ENCODE data around the gene SEC24B. TPM values are rescaled to one million over a fixed set of nuclear protein-coding genes. Genes with fewer than 3 reads are reported as not detected.

Gene SEC24B
- total RNA-seq, 2 donors from 2014 or later: 42.5 to 48.6 TPM

DNA sequence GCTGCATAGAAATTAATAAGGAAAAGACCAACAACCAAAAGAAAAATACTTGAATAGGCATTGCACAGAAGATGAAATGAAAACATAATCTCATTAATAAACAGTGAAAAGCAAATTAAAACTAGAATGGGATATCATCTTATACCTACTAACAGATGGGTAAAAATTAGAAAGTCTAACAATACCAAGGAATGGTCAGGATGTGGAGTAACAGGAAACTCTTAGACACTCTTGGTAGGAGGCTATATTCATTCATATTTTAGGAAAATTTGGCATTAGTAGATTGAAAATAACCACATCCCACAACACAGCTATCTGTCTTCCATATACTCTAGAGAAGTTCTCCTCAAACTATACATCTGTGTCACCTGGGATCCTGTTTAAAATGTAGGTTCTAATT lies 36.3 kb downstream of the SEC24B start:
- H3K27ac Mint-ChIP-seq: no peak overlapping the region
- H3K4me3 ChIP-seq (ENCODE audit: low read length): no peak overlapping the region
- no peak overlapping the region for H3K27ac ChIP-seq (ENCODE audit: low read depth, low read length)
- H3K9me3 Mint-ChIP-seq: no peaks in the 10 kb centered on the region
- no peak overlapping the region for H3K4me3 Mint-ChIP-seq
- H3K9me3 ChIP-seq (ENCODE audit: control insufficient read depth, low read length): peaks cover 5% of the 10 kb centered on the region
- no peaks in the 10 kb centered on the region for H3K27me3 ChIP-seq (ENCODE audit: control insufficient read depth, insufficient read depth, low read length, poor library complexity, severe bottlenecking)
- H3K4me1 Mint-ChIP-seq: peaks cover 4% of the 10 kb centered on the region
- H3K27me3 Mint-ChIP-seq (ENCODE audit: insufficient read depth): no peaks in the 10 kb centered on the region
- H3K36me3 ChIP-seq (ENCODE audit: control insufficient read depth, insufficient read depth, low read length): peaks cover 74% of the 10 kb centered on the region
- peaks cover 56% of the 10 kb centered on the region for H3K36me3 Mint-ChIP-seq (ENCODE audit: low read depth)
- no peak for TF ChIP-seq CTCF (conservative IDR thresholded peaks at IDR 0.05)
- H3K4me1 ChIP-seq (ENCODE audit: control insufficient read depth, insufficient read depth, low read length): no peaks in the 10 kb centered on the region
- DNase-seq: no peak
- no peak overlapping the region for H3K9ac ChIP-seq (ENCODE audit: extremely low read depth, low read length, poor library complexity, severe bottlenecking)

- WGBS, 2 experiments (ENCODE audit: insufficient coverage in 1 of 2, insufficient read length in 1 of 2): 88 to 95% methylated on average over 1 to 3 of the region's 3 CpGs
- Histone ChIP-seq H3K9me3 (ENCODE audit: control insufficient read depth, low read length) (peaks cover 11% of the 10 kb centered on the region), H3K27ac (ENCODE audit: low read depth, low read length) (no peak overlapping the region), H3K4me3 (ENCODE audit: low read length) (no peak overlapping the region), H3K9ac (ENCODE audit: extremely low read depth, low read length, poor library complexity, severe bottlenecking) (no peak overlapping the region), H3K27me3 (ENCODE audit: control insufficient read depth, insufficient read depth, low read length, poor library complexity, severe bottlenecking) (no peaks in the 10 kb centered on the region), H3K4me1 (ENCODE audit: control insufficient read depth, insufficient read depth, low read length) (no peaks in the 10 kb centered on the region), H3K36me3 (ENCODE audit: control insufficient read depth, insufficient read depth, low read length) (peaks cover 74% of the 10 kb centered on the region)
- no peak for TF ChIP-seq CTCF (conservative IDR thresholded peaks at IDR 0.05)
- peaks cover 55% of the 10 kb centered on the region for H3K36me3 Mint-ChIP-seq (ENCODE audit: low read depth)
- peaks cover 5% of the 10 kb centered on the region for H3K4me1 Mint-ChIP-seq
- no peaks in the 10 kb centered on the region for H3K9me3 Mint-ChIP-seq
- H3K27me3 Mint-ChIP-seq (ENCODE audit: insufficient read depth): no peaks in the 10 kb centered on the region
- DNase-seq: no peak
- H3K27ac Mint-ChIP-seq: peak overlapping the region; percentile 21
- H3K4me3 Mint-ChIP-seq: no peak overlapping the region
These were observed 38.7 kb downstream of the SEC24B start for GRCh38 chr4:109472343-109472761.

DNA sequence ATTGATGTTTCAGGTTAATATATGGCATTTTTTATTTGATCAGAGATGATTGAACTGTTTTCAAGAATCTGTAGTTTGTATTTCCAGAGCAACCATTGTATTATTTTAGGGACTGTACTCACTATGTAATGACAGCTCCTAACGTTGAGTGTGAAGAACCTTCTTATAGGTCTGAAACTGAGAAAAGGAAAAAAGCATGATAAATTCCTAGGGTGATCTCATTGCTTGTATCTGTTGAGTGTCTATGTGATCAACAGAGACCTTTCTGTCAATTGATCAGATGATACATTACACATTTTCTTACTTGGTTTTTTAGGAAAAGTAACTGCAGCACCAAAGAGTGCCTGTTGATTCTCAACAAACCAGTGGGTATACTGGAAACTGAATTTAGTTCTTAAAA lies 40.2 kb downstream of the SEC24B start:
- TF ChIP-seq CTCF (conservative IDR thresholded peaks at IDR 0.05): no peak
- H3K36me3 Mint-ChIP-seq (ENCODE audit: low read depth): peaks cover 49% of the 10 kb centered on the region

More for the DNA sequence above, 40.2 kb downstream of the SEC24B start:
- Histone ChIP-seq H3K9ac (ENCODE audit: extremely low read depth, low read length, poor library complexity, severe bottlenecking) (no peak overlapping the region), H3K4me3 (ENCODE audit: low read length) (no peak overlapping the region), H3K36me3 (ENCODE audit: control insufficient read depth, insufficient read depth, low read length) (peaks cover 74% of the 10 kb centered on the region), H3K4me1 (ENCODE audit: control insufficient read depth, insufficient read depth, low read length) (no peaks in the 10 kb centered on the region), H3K27me3 (ENCODE audit: control insufficient read depth, insufficient read depth, low read length, poor library complexity, severe bottlenecking) (no peaks in the 10 kb centered on the region), H3K9me3 (ENCODE audit: control insufficient read depth, low read length) (peaks cover 11% of the 10 kb centered on the region), H3K27ac (ENCODE audit: low read depth, low read length) (no peak overlapping the region)
- no peaks in the 10 kb centered on the region for H3K27me3 Mint-ChIP-seq (ENCODE audit: insufficient read depth)
- 100% methylated on average over 1 of the region's 1 CpG for WGBS, 2 experiments (ENCODE audit: insufficient coverage in 1 of 2, insufficient read length in 1 of 2)
- no peak overlapping the region for H3K4me3 Mint-ChIP-seq
- DNase-seq: no peak
- H3K27ac Mint-ChIP-seq: peak overlapping the region; percentile 61
- H3K4me1 Mint-ChIP-seq: peaks cover 5% of the 10 kb centered on the region
- no peaks in the 10 kb centered on the region for H3K9me3 Mint-ChIP-seq

Measured in endodermal cell (in vitro differentiated cells).